HCT116 (cell line): Measurements from ENCODE around the gene ALX4. TPM values are rescaled to one million over a fixed set of nuclear protein-coding genes. Genes with fewer than 3 reads are reported as not detected.

ENCODE experiments used
- ATAC-seq: fragments of 200-7000 bp; cut with Tn5 transposase; 2 replicates; pipeline ENCODE4 v1.9.1; 2020; ENCODE audit warnings: mild to moderate bottlenecking, moderate library complexity
- BruUV-seq: library from RNA; stranded (reverse); fragments of 400-500 nt; replicated peaks from 2 replicates; lab custom pipeline; 2021; lab: Mats Ljungman, UMichigan
- CTCF ChIA-PET: fragments of 300-600 bp; sonication (Branson Sonifier 250); formaldehyde crosslinking; loops from one replicate; lab custom pipeline; 2021; ENCODE audit warnings: antibody characterized with exemption; lab: Charles Lee
- POLR2A ChIA-PET: fragments of 300-600, 350-600 bp; sonication (Branson Sonifier 250); formaldehyde crosslinking; loops from one replicate; lab custom pipeline; 2021; ENCODE audit warnings: antibody characterized with exemption; lab: Charles Lee
- RAD21 ChIA-PET, 2 experiments: fragments of 300-600 bp; sonication (Branson Sonifier 250); formaldehyde crosslinking; loops; one replicate each; lab custom pipeline; 2023; ENCODE audit warnings: low total read pairs in 2 of 2; ENCODE audit not compliant: uncharacterized antibody in 2 of 2, unreplicated experiment in 2 of 2, low non-redundant PET in 1 of 2; lab: Charles Lee
- DNase-seq: peaks from one replicate; pipeline ENCODE4 v3.0.0-alpha.2; 2010; ENCODE audit warnings: low read depth, low spot score
- H2AFZ ChIP-seq: fragments of 200-600 bp; shearing (Covaris generic), sonication (generic); 2 replicates; pipeline ENCODE4 v1.6.1; 2017; ENCODE audit warnings: low read depth, mixed run types, mixed read lengths, antibody characterized with exemption, low read length; ENCODE audit not compliant: poor library complexity, severe bottlenecking
- H3K27ac ChIP-seq: 2 replicates; pipeline ENCODE4 v1.5.1; 2012; ENCODE audit warnings: low read depth, low read length
- H3K27me3 ChIP-seq: fragments of 200-600 bp; sonication (generic); 2 replicates; pipeline ENCODE4 v1.6.1; 2016; ENCODE audit warnings: mixed run types, low read length, mixed read lengths; ENCODE audit not compliant: insufficient read depth
- H3K36me3 ChIP-seq, 2 experiments: fragments of 200-500 bp in 1 of 2; fragments of 200-600 bp in 1 of 2; sonication (Bioruptor generic) in 1 of 2; sonication (generic) in 1 of 2; 2 replicates each; pipeline versions ENCODE4 v1.5.1 to v1.6.1; 2014 to 2016; ENCODE audit warnings: low read length in 2 of 2, inconsistent platforms in 1 of 2, mixed read lengths in 1 of 2, mixed run types in 1 of 2; ENCODE audit not compliant: insufficient read depth in 2 of 2, control insufficient read depth in 1 of 2
- H3K4me1 ChIP-seq, 2 experiments: fragments of 200-600 bp in 1 of 2; sonication (generic) in 1 of 2; 2 replicates each; pipeline versions ENCODE4 v1.5.1 to v1.6.1; 2012 to 2017; ENCODE audit warnings: low read length in 2 of 2, inconsistent platforms in 1 of 2, mild to moderate bottlenecking in 1 of 2, mixed read lengths in 1 of 2, mixed run types in 1 of 2, moderate library complexity in 1 of 2; ENCODE audit not compliant: insufficient read depth in 2 of 2, control insufficient read depth in 1 of 2
- H3K4me2 ChIP-seq: fragments of 200-600 bp; sonication (generic); 2 replicates; pipeline ENCODE4 v1.6.1; 2017; ENCODE audit warnings: mixed run types, low read length, mixed read lengths
- H3K4me3 ChIP-seq, 2 experiments: fragments of 200-600 bp in 1 of 2; sonication (generic) in 1 of 2; replicated peaks in 1 of 2; 2 replicates each; pipeline ENCODE4 v1.5.1; 2011 to 2016; ENCODE audit warnings: low read length in 2 of 2, control low read depth in 1 of 2, low read depth in 1 of 2, mild to moderate bottlenecking in 1 of 2, mixed read lengths in 1 of 2, mixed run types in 1 of 2
- H3K79me2 ChIP-seq: fragments of 200-600 bp; sonication (generic); 2 replicates; pipeline ENCODE4 v1.6.1; 2017; ENCODE audit warnings: mild to moderate bottlenecking, mixed run types, low read length, moderate library complexity, mixed read lengths; ENCODE audit not compliant: insufficient read depth
- H3K9ac ChIP-seq: fragments of 200-600 bp; sonication (generic); 2 replicates; pipeline ENCODE4 v1.6.1; 2016; ENCODE audit warnings: low read length, mixed read lengths
- H3K9me2 ChIP-seq: fragments of 200-600 bp; sonication (generic), shearing (Covaris generic); 2 replicates; pipeline ENCODE4 v1.6.1; 2017; ENCODE audit warnings: mixed run types, mild to moderate bottlenecking, moderate library complexity; ENCODE audit not compliant: insufficient read depth
- H3K9me3 ChIP-seq, 2 experiments: fragments of 200-500 bp in 1 of 2; fragments of 200-600 bp in 1 of 2; sonication (Bioruptor generic) in 1 of 2; sonication (generic) in 1 of 2; 2 replicates each; pipeline ENCODE4 v1.6.1; 2014 to 2017; ENCODE audit warnings: low read length in 2 of 2, mixed read lengths in 2 of 2, inconsistent platforms in 1 of 2, low read depth in 1 of 2, mild to moderate bottlenecking in 1 of 2, mixed run types in 1 of 2, moderate library complexity in 1 of 2; ENCODE audit not compliant: control insufficient read depth in 1 of 2, insufficient read depth in 1 of 2
- H4K20me1 ChIP-seq: fragments of 200-600 bp; sonication (generic), shearing (Covaris generic); 2 replicates; pipeline ENCODE4 v1.6.1; 2017; ENCODE audit warnings: mixed run types, mild to moderate bottlenecking, moderate library complexity; ENCODE audit not compliant: insufficient read depth
- CBX3 ChIP-seq: IDR thresholded peaks from 2 replicates; pipeline ENCODE4 v1.6.1; 2012; ENCODE audit warnings: low read depth
- CEBPB ChIP-seq: IDR thresholded peaks from 2 replicates; pipeline ENCODE4 v1.6.1; 2012; ENCODE audit warnings: low read depth
- CTCF ChIP-seq, 3 experiments: fragments of 200-600 bp in 1 of 3; sonication (generic) in 1 of 3; IDR thresholded peaks in 2 of 3; conservative IDR thresholded peaks in 1 of 3; 2 replicates each; pipeline ENCODE4 v1.5.1; 2012 to 2017; ENCODE audit warnings: low read depth in 2 of 3, low read length in 2 of 3, antibody characterized with exemption in 1 of 3, borderline replicate concordance in 1 of 3, control low read depth in 1 of 3, mild to moderate bottlenecking in 1 of 3, mixed read lengths in 1 of 3, mixed run types in 1 of 3, moderate library complexity in 1 of 3; ENCODE audit not compliant: insufficient read depth in 1 of 3
- EZH2 ChIP-seq: fragments of 200-600 bp; sonication (generic); IDR thresholded peaks from 2 replicates; pipeline ENCODE4 v1.6.1; 2017; ENCODE audit warnings: antibody characterized with exemption, mixed run types
- EZH2phosphoT487 ChIP-seq: fragments of 200-600 bp; IDR thresholded peaks from 2 replicates; pipeline ENCODE4 v1.6.1; 2018; ENCODE audit warnings: antibody characterized with exemption, borderline replicate concordance
- FOSL1 ChIP-seq: IDR thresholded peaks from 2 replicates; pipeline ENCODE4 v1.6.1; 2012; ENCODE audit warnings: low read depth
- JUND ChIP-seq: IDR thresholded peaks from 2 replicates; pipeline ENCODE4 v1.6.1; 2012
- MAX ChIP-seq: IDR thresholded peaks from 2 replicates; pipeline ENCODE4 v1.6.1; 2012
- POLR2A ChIP-seq: IDR thresholded peaks from 2 replicates; pipeline ENCODE4 v1.7.0; 2011; ENCODE audit warnings: borderline replicate concordance; ENCODE audit not compliant: insufficient read depth, insufficient read length; ENCODE audit errors: extremely low read depth
- POLR2AphosphoS5 ChIP-seq: IDR thresholded peaks from 2 replicates; pipeline ENCODE4 v1.6.1; 2011; ENCODE audit warnings: mild to moderate bottlenecking, low read depth, low read length, moderate library complexity
- RAD21 ChIP-seq: IDR thresholded peaks from 2 replicates; pipeline ENCODE4 v1.6.1; 2012; ENCODE audit warnings: low read depth, mild to moderate bottlenecking
- REST ChIP-seq: IDR thresholded peaks from 2 replicates; pipeline ENCODE4 v1.6.1; 2012; ENCODE audit warnings: low read depth
- SIN3A ChIP-seq: IDR thresholded peaks from 2 replicates; pipeline ENCODE4 v1.6.1; 2012; ENCODE audit warnings: low read depth
- SP1 ChIP-seq: IDR thresholded peaks from 2 replicates; pipeline ENCODE4 v1.6.1; 2012; ENCODE audit warnings: low read depth
- SRF ChIP-seq: IDR thresholded peaks from 2 replicates; pipeline ENCODE4 v1.6.1; 2012; ENCODE audit warnings: low read depth
- TCF7L2 ChIP-seq: IDR thresholded peaks from 2 replicates; pipeline ENCODE4 v1.7.0; 2011; ENCODE audit warnings: borderline replicate concordance, inconsistent platforms; ENCODE audit not compliant: insufficient read depth, insufficient read length; ENCODE audit errors: extremely low read depth
- YY1 ChIP-seq: IDR thresholded peaks from 2 replicates; pipeline ENCODE4 v1.6.1; 2011; ENCODE audit warnings: low read length, low read depth, moderate library complexity, mild to moderate bottlenecking; ENCODE audit not compliant: insufficient replicate concordance; ENCODE audit errors: extremely low read depth
- ZBTB33 ChIP-seq: IDR thresholded peaks from 2 replicates; pipeline ENCODE4 v1.6.1; 2011; ENCODE audit warnings: mild to moderate bottlenecking, low read length, moderate library complexity; ENCODE audit not compliant: insufficient replicate concordance; ENCODE audit errors: extremely low read depth
- ZNF274 ChIP-seq: fragments of 200-500 bp; sonication (Bioruptor generic); IDR thresholded peaks from 2 replicates; pipeline ENCODE4 v1.6.1; 2014; ENCODE audit warnings: mild to moderate bottlenecking, low read depth, low read length, inconsistent platforms
- intact Hi-C: fragments of 100-400 bp; cut with micrococcal nuclease; formaldehyde crosslinking; loops from 2 replicates; pipeline ENCODE4 v1.10.0; 2022
- total RNA-seq: library from RNA; stranded (reverse); gene quantifications from one replicate; pipeline ENCODE4 v1.2.1, GENCODE V29; 2021; ENCODE audit not compliant: unreplicated experiment

ALX4 gene
- total RNA-seq, 1 experiment from 2014 or later = not detected

GRCh38 chr11:44275241-44275640 lies 34.7 kb downstream of the ALX4 start:
- H2AFZ ChIP-seq = no peak overlapping the region
- ATAC-seq (no peak), DNase-seq (no peak)
- TF ChIP-seq POLR2A = no peak
- TF ChIP-seq TCF7L2 = no peak
- no peak for TF ChIP-seq REST
- no peak for TF ChIP-seq JUND
- TF ChIP-seq EZH2phosphoT487 = no peak
- no peak for TF ChIP-seq POLR2AphosphoS5
- no peak for TF ChIP-seq CBX3
- no peak for TF ChIP-seq ZNF274
- no peak for TF ChIP-seq SIN3A
- no peak for TF ChIP-seq SP1
- TF ChIP-seq YY1 = no peak
- TF ChIP-seq CEBPB = no peak
- TF ChIP-seq ZBTB33 = no peak
- TF ChIP-seq CTCF (IDR thresholded peaks at IDR 0.05 in 2 of 3, conservative IDR thresholded peaks at IDR 0.05 in 1 of 3; ENCODE audit: borderline replicate concordance in 1 of 3, insufficient read depth in 1 of 3, low read depth in 2 of 3, low read length in 2 of 3) = no peak
- no peak for TF ChIP-seq EZH2
- TF ChIP-seq MAX = no peak
- TF ChIP-seq FOSL1 = no peak
- TF ChIP-seq SRF = no peak
- TF ChIP-seq RAD21 = no peak
- POLR2A ChIA-PET = no interaction called here
- H3K4me3 ChIP-seq = no peak overlapping the region
- no peaks in the 10 kb centered on the region for H3K36me3 ChIP-seq
- BruUV-seq = no TSS peak
- no peaks in the 10 kb centered on the region for H4K20me1 ChIP-seq
- CTCF ChIA-PET = no interaction called here
- H3K4me2 ChIP-seq = no peak overlapping the region
- RAD21 ChIA-PET = no interaction called here
- no peaks in the 10 kb centered on the region for H3K9me2 ChIP-seq
- no peaks in the 10 kb centered on the region for H3K9me3 ChIP-seq
- no peak overlapping the region for H3K9ac ChIP-seq
- H3K4me1 ChIP-seq = no peaks in the 10 kb centered on the region
- no peaks in the 10 kb centered on the region for H3K27me3 ChIP-seq
- no peak overlapping the region for H3K27ac ChIP-seq
- intact Hi-C loops = no loop called here
- H3K79me2 ChIP-seq = no peaks in the 10 kb centered on the region
